Measurements from ENCODE around the gene ACVRL1.

The ACVRL1 gene

DNA sequence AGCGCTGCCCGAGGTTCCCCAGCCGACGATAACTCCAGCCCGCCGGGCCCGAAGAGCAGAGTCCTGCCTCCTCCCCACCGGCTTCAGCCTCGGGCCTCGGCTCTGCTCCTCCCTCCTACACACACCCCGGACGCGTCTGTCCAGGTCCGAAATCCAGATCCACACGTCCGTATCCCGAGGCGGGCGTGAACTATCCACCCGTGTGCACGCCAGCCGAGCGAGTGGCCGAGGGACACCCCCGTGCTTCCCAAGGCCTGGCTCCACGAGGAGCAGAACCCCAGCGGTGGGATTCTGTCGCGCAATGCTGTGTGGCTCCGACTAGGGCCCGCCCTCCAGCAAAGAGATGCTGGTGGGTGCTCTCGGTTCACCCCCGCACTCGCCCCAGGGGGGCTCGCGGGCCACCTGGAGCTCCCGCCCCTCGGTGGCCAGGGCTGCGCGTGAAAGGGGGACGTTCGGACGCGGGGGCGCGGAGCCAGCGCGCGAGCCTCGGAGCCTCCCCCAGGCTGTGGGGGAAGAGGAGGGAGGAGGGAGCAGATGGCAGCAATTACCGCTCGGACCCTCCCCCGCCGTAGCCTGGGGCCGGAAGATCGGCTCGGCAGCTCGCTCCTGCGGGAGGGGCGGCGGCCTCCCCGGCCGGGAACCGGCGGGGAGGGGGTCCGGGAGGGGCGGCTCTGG lies 38.3 kb upstream of the ACVRL1 start:
- H3K36me3 ChIP-seq (replicated peaks in 1 of 2; ENCODE audit: control insufficient read depth in 2 of 2, insufficient read depth in 2 of 2, low read length in 2 of 2): no peaks in the 10 kb centered on the region
- no peak overlapping the region for H4K91ac ChIP-seq (ENCODE audit: low read depth, low read length, poor library complexity)
- no peak overlapping the region for H4K8ac ChIP-seq (ENCODE audit: low read depth, low read length)
- no peak overlapping the region for H2BK5ac ChIP-seq (ENCODE audit: low read length)
- peak overlapping the region; percentile 37 for H3K23ac ChIP-seq (ENCODE audit: low read depth, low read length, poor library complexity)
- peak overlapping the region; percentile 84 for H3K4me2 ChIP-seq (ENCODE audit: insufficient read depth, low read length, poor library complexity, severe bottlenecking)
- H3K14ac ChIP-seq (ENCODE audit: low read length): peak overlapping the region; percentile 51
- H3K4me1 ChIP-seq (ENCODE audit: control insufficient read depth in 2 of 2, insufficient read depth in 1 of 2, low read depth in 1 of 2, low read length in 2 of 2): peaks cover 36 to 68% of the 10 kb centered on the region in 2 donors
- peak overlapping the region; percentile 78 for H3K9ac ChIP-seq (ENCODE audit: low read depth, low read length, poor library complexity)
- peak overlapping the region; percentile 98 for H2BK15ac ChIP-seq (ENCODE audit: low read length)
- peak overlapping the region; percentile 95 for H3K18ac ChIP-seq (ENCODE audit: low read length)
- H3K27ac ChIP-seq (replicated peaks; ENCODE audit: low read length): no peak overlapping the region
- H2AFZ ChIP-seq (ENCODE audit: low read length): peak overlapping the region; percentile 83
- H2BK12ac ChIP-seq (ENCODE audit: low read length): peak overlapping the region; percentile 93
- peaks cover 0 to 2% of the 10 kb centered on the region in 2 donors for H3K9me3 ChIP-seq (replicated peaks in 1 of 2; ENCODE audit: control insufficient read depth in 2 of 2, insufficient read depth in 1 of 2, low read depth in 1 of 2, low read length in 2 of 2)
- H3K79me1 ChIP-seq (ENCODE audit: low read depth, low read length): no peaks in the 10 kb centered on the region
- no peak for DNase-seq (ENCODE audit: low spot score)
- H2BK120ac ChIP-seq (ENCODE audit: low read depth, low read length): peak overlapping the region; percentile 78
- no CpG with 5 or more reads among the region's 67 CpGs for WGBS, 2 donors (ENCODE audit: extremely low coverage in 2 of 2, insufficient read length in 2 of 2, insufficient replicate concordance in 1 of 2)
- H3K4ac ChIP-seq (ENCODE audit: low read length): no peak overlapping the region
- peak overlapping the region; percentile 80 for H2AK5ac ChIP-seq (ENCODE audit: low read depth, low read length)
- peak overlapping the region in 1 of 2 donors; percentile 75 for H3K4me3 ChIP-seq (ENCODE audit: low read length in 2 of 2)
- H3K27me3 ChIP-seq (ENCODE audit: control insufficient read depth in 3 of 3, insufficient read depth in 3 of 3, low read depth in 1 of 3, low read length in 3 of 3): peaks cover 0 to 42% (median 0%) of the 10 kb centered on the region in 3 experiments

DNA sequence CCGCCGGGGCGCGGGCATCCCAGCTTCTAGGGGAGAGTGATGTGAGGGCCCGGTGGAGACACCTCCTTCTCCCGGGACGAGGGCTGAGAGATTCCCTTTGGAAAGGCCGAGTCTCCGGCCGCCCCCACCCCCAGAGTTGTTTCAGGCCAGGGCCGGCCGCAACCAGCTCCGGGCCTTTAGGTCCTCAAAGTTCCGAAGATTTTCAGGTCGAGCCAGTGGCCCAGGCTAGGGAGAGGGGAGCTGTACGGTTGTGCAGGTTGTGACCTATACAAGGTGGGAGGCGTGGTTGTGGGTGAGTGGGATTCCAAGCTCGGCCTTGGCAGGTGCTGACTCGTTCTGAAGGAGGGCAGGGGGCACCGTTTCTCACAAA lies 37.8 kb upstream of the ACVRL1 start:
- H2BK5ac ChIP-seq (ENCODE audit: low read length): no peak overlapping the region
- H3K79me1 ChIP-seq (ENCODE audit: low read depth, low read length): no peaks in the 10 kb centered on the region
- H2BK15ac ChIP-seq (ENCODE audit: low read length): peak overlapping the region; percentile 71
- no peak for DNase-seq (ENCODE audit: low spot score)
- no peak overlapping the region for H3K4ac ChIP-seq (ENCODE audit: low read length)
- H2AK5ac ChIP-seq (ENCODE audit: low read depth, low read length): peak overlapping the region; percentile 15
- peak overlapping the region; percentile 84 for H3K4me2 ChIP-seq (ENCODE audit: insufficient read depth, low read length, poor library complexity, severe bottlenecking)
- no peak overlapping the region for H3K23ac ChIP-seq (ENCODE audit: low read depth, low read length, poor library complexity)
- no peak overlapping the region for H3K9ac ChIP-seq (ENCODE audit: low read depth, low read length, poor library complexity)
- H3K36me3 ChIP-seq (replicated peaks in 1 of 2; ENCODE audit: control insufficient read depth in 2 of 2, insufficient read depth in 2 of 2, low read length in 2 of 2): no peaks in the 10 kb centered on the region
- no peak overlapping the region for H4K8ac ChIP-seq (ENCODE audit: low read depth, low read length)
- peak overlapping the region; percentile 43 for H3K14ac ChIP-seq (ENCODE audit: low read length)
- H3K9me3 ChIP-seq (replicated peaks in 1 of 2; ENCODE audit: control insufficient read depth in 2 of 2, insufficient read depth in 1 of 2, low read depth in 1 of 2, low read length in 2 of 2): peaks cover 0 to 2% of the 10 kb centered on the region in 2 donors
- peak overlapping the region; percentile 23 to 25 for H3K4me3 ChIP-seq (ENCODE audit: low read length in 2 of 2)
- WGBS, 2 donors (ENCODE audit: extremely low coverage in 2 of 2, insufficient read length in 2 of 2, insufficient replicate concordance in 1 of 2): no CpG with 5 or more reads among the region's 20 CpGs
- peaks cover 0 to 42% (median 0%) of the 10 kb centered on the region in 3 experiments for H3K27me3 ChIP-seq (ENCODE audit: control insufficient read depth in 3 of 3, insufficient read depth in 3 of 3, low read depth in 1 of 3, low read length in 3 of 3)
- peak overlapping the region; percentile 95 for H3K18ac ChIP-seq (ENCODE audit: low read length)
- H4K91ac ChIP-seq (ENCODE audit: low read depth, low read length, poor library complexity): no peak overlapping the region
- no peak overlapping the region for H3K27ac ChIP-seq (replicated peaks; ENCODE audit: low read length)
- H2BK120ac ChIP-seq (ENCODE audit: low read depth, low read length): peak overlapping the region; percentile 78
- H3K4me1 ChIP-seq (ENCODE audit: control insufficient read depth in 2 of 2, insufficient read depth in 1 of 2, low read depth in 1 of 2, low read length in 2 of 2): peaks cover 40 to 73% of the 10 kb centered on the region in 2 donors
- H2BK12ac ChIP-seq (ENCODE audit: low read length): peak overlapping the region; percentile 91
- H2AFZ ChIP-seq (ENCODE audit: low read length): peak overlapping the region; percentile 83

DNA sequence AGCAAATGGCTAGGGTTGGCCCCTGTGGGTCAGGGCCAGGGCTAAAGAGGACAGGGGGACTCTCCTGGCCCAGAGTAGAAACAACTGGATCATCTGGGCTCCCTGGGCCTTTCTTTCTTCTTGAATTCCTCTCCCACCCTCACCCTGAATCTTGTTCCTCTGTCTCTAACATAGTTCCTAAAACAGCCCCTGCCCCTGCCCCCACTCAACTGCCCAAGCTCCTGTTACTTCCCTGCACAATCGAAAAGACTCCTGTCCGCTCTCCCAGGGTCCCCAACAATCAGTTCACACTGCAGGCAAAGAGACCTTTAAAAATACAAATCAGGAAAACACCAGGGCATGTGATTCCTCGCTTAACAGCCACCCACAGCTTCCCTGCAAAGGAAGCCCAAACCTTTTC lies 37.4 kb upstream of the ACVRL1 start:
- peak overlapping the region in 1 of 2 donors; percentile 25 for H3K4me3 ChIP-seq (ENCODE audit: low read length in 2 of 2)
- H3K14ac ChIP-seq (ENCODE audit: low read length): peak overlapping the region; percentile 43
- H3K27me3 ChIP-seq (ENCODE audit: control insufficient read depth in 3 of 3, insufficient read depth in 3 of 3, low read depth in 1 of 3, low read length in 3 of 3): peaks cover 0 to 42% (median 0%) of the 10 kb centered on the region in 3 experiments
- peaks cover 36 to 70% of the 10 kb centered on the region in 2 donors for H3K4me1 ChIP-seq (ENCODE audit: control insufficient read depth in 2 of 2, insufficient read depth in 1 of 2, low read depth in 1 of 2, low read length in 2 of 2)
- H3K18ac ChIP-seq (ENCODE audit: low read length): no peak overlapping the region
- H4K91ac ChIP-seq (ENCODE audit: low read depth, low read length, poor library complexity): no peak overlapping the region
- no peak overlapping the region for H3K27ac ChIP-seq (replicated peaks; ENCODE audit: low read length)
- no peaks in the 10 kb centered on the region for H3K79me1 ChIP-seq (ENCODE audit: low read depth, low read length)
- H3K23ac ChIP-seq (ENCODE audit: low read depth, low read length, poor library complexity): no peak overlapping the region
- H2AK5ac ChIP-seq (ENCODE audit: low read depth, low read length): peak overlapping the region; percentile 15
- peak overlapping the region; percentile 83 for H2AFZ ChIP-seq (ENCODE audit: low read length)
- no peaks in the 10 kb centered on the region for H3K36me3 ChIP-seq (replicated peaks in 1 of 2; ENCODE audit: control insufficient read depth in 2 of 2, insufficient read depth in 2 of 2, low read length in 2 of 2)
- no peak overlapping the region for H3K9ac ChIP-seq (ENCODE audit: low read depth, low read length, poor library complexity)
- no peak for DNase-seq (ENCODE audit: low spot score)
- peaks cover 0 to 2% of the 10 kb centered on the region in 2 donors for H3K9me3 ChIP-seq (replicated peaks in 1 of 2; ENCODE audit: control insufficient read depth in 2 of 2, insufficient read depth in 1 of 2, low read depth in 1 of 2, low read length in 2 of 2)
- WGBS, 2 donors (ENCODE audit: extremely low coverage in 2 of 2, insufficient read length in 2 of 2, insufficient replicate concordance in 1 of 2): no CpG with 5 or more reads among the region's 3 CpGs
- H3K4ac ChIP-seq (ENCODE audit: low read length): no peak overlapping the region
- H2BK12ac ChIP-seq (ENCODE audit: low read length): peak overlapping the region; percentile 91
- peak overlapping the region; percentile 84 for H3K4me2 ChIP-seq (ENCODE audit: insufficient read depth, low read length, poor library complexity, severe bottlenecking)
- no peak overlapping the region for H2BK120ac ChIP-seq (ENCODE audit: low read depth, low read length)
- no peak overlapping the region for H2BK5ac ChIP-seq (ENCODE audit: low read length)
- no peak overlapping the region for H4K8ac ChIP-seq (ENCODE audit: low read depth, low read length)
- peak overlapping the region; percentile 71 for H2BK15ac ChIP-seq (ENCODE audit: low read length)

DNA sequence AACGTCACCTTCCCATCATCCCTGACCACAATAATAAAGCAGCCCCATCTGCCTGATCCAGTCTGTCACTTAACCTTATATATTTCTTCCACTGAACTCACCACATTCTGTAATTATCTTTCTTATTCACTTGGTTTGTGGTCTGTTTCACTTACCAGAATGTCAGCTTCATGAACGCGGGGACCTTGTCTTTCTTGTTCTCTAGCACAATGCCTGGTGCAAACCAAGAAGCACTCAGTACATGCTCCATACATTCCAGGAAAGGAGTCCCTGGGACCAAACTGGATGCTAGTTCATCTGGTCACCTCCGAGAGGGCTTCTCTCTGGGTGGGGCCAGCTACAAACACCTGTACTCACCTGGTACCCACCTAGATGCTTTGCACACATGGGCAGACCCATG lies 36.8 kb upstream of the ACVRL1 start:
- Histone ChIP-seq H3K36me3 (replicated peaks in 1 of 2; ENCODE audit: control insufficient read depth in 2 of 2, insufficient read depth in 2 of 2, low read length in 2 of 2) (no peaks in the 10 kb centered on the region), H3K14ac (ENCODE audit: low read length) (no peak overlapping the region), H3K18ac (ENCODE audit: low read length) (no peak overlapping the region), H2AK5ac (ENCODE audit: low read depth, low read length) (no peak overlapping the region), H3K4me2 (ENCODE audit: insufficient read depth, low read length, poor library complexity, severe bottlenecking) (no peak overlapping the region), H3K4me3 (ENCODE audit: low read length in 2 of 2) (no peak overlapping the region), H3K23ac (ENCODE audit: low read depth, low read length, poor library complexity) (no peak overlapping the region), H3K4ac (ENCODE audit: low read length) (no peak overlapping the region), H3K4me1 (ENCODE audit: control insufficient read depth in 2 of 2, insufficient read depth in 1 of 2, low read depth in 1 of 2, low read length in 2 of 2) (peaks cover 30 to 65% of the 10 kb centered on the region in 2 donors), H3K27me3 (ENCODE audit: control insufficient read depth in 3 of 3, insufficient read depth in 3 of 3, low read depth in 1 of 3, low read length in 3 of 3) (peaks cover 0 to 42% (median 0%) of the 10 kb centered on the region in 3 experiments), H4K8ac (ENCODE audit: low read depth, low read length) (no peak overlapping the region), H2BK120ac (ENCODE audit: low read depth, low read length) (no peak overlapping the region), H3K9me3 (replicated peaks in 1 of 2; ENCODE audit: control insufficient read depth in 2 of 2, insufficient read depth in 1 of 2, low read depth in 1 of 2, low read length in 2 of 2) (peaks cover 0 to 2% of the 10 kb centered on the region in 2 donors), H2BK5ac (ENCODE audit: low read length) (no peak overlapping the region), H2BK15ac (ENCODE audit: low read length) (no peak overlapping the region), H3K27ac (replicated peaks; ENCODE audit: low read length) (no peak overlapping the region), H2AFZ (ENCODE audit: low read length) (peak overlapping the region; percentile 83), H4K91ac (ENCODE audit: low read depth, low read length, poor library complexity) (no peak overlapping the region), H3K9ac (ENCODE audit: low read depth, low read length, poor library complexity) (no peak overlapping the region), H3K79me1 (ENCODE audit: low read depth, low read length) (no peaks in the 10 kb centered on the region), H2BK12ac (ENCODE audit: low read length) (no peak overlapping the region)
- no peak for DNase-seq (ENCODE audit: low spot score)
- no CpG with 5 or more reads among the region's 4 CpGs for WGBS, 2 donors (ENCODE audit: extremely low coverage in 2 of 2, insufficient read length in 2 of 2, insufficient replicate concordance in 1 of 2)

Data from neuronal stem cell (in vitro differentiated cells).